ELR (cell line): ENCODE results near the gene ZNF335.
"Not testable (repeated sequence)": the region's sequence is repeated elsewhere in the genome, so short reads cannot be mapped to it uniquely, and the experiment has no call there.

Experiments
- DNase-seq: peaks from one replicate; pipeline ENCODE4 v3.0.0-alpha.2; 2015; ENCODE audit warnings: low read depth

The ZNF335 gene

DNA sequence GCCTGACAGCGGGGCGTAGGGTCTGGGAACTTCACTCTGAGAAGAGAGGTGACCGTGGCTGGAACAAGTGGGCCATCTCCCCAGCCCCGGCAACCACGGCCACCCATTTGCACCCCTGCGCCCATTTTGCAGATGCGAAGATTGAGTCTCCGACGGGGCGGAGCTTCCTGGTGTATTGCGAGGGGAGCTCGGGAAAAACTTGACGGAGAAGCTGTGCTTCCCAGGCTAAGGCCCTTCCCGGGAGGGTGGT is 653 bp downstream of the ZNF335 start:
- no peak for DNase-seq

DNA sequence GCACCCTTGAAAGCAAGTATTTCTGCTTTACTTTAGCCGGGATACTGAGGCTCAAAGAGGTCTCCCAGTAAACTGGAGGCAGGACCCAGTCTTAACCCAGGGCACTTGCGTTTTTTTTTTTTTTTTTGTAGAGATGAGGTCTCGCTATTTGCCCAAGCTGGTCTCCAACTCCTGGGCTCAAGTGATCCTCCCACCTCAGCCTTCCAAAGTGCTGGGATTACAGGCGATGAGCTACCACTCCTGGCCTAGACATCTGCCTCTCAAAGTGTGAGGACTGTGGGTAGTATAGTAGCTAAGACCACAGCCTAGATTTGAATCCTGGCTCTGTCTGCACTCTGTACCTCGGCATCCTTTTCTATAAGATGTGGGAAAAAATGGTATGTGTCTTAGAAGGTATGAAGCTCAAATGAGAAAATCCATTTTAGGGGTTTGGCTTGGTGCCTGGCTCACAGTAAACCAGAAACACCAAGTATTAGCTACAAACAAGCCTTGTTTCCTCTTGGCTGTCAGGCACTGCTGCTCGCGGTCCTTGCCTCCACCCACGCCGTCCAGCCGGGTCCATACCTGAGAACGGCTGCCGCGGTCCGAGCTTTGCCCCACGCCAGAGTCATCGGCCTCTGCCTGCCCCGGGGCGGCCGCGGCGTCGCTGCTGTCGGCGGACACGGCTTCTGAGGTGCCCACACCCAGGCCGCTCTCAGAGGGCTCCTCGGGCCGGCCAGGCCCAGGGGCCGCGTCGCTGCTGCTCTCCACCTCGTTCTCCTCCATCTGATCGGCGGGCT is 1.2 kb downstream of the ZNF335 start:
- DNase-seq, result peak; percentile 49

DNA sequence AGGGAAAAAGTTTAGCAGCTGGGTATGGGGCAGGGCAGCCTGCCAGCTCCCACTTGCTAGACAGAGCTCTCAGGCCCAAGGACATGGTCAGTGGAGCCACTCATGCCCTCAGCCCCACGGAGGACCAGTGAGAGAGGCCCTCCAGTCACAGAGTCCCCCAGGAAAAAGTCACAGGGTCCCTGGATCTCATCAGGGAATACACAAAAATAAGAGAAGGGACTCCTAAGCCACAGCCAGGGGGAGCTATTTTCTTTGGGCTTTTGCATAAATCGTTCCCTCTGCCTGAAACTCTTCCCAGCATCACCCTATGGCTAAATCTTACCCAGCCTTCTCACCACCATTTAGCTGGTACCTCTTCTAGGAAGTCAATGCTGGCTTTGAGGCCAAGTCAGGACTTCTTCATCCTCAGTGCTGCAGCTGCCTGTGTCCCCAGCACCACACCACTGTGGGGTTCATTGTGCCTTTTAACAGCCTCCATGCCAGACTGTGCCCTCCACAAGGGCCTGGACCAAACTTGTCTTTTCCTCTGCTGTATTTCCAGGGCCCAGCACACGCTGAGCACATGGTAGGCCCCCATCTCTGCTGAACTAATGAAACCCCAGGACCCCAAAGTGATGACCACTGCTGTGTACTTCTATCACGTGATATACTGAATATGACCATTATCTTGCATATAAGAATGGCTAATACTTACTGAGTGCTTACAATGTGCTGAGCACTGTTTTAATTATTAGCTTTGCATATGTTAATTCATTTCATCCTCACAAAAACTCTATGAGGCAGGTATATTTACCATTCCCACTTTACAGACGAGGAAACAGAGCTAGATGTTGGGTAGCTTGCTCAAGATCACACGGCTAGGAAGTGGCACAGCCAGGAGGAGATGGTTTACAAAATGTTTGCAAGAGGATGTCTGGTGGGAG is 2.0 kb downstream of the ZNF335 start:
- peak; percentile 85 for DNase-seq

DNA sequence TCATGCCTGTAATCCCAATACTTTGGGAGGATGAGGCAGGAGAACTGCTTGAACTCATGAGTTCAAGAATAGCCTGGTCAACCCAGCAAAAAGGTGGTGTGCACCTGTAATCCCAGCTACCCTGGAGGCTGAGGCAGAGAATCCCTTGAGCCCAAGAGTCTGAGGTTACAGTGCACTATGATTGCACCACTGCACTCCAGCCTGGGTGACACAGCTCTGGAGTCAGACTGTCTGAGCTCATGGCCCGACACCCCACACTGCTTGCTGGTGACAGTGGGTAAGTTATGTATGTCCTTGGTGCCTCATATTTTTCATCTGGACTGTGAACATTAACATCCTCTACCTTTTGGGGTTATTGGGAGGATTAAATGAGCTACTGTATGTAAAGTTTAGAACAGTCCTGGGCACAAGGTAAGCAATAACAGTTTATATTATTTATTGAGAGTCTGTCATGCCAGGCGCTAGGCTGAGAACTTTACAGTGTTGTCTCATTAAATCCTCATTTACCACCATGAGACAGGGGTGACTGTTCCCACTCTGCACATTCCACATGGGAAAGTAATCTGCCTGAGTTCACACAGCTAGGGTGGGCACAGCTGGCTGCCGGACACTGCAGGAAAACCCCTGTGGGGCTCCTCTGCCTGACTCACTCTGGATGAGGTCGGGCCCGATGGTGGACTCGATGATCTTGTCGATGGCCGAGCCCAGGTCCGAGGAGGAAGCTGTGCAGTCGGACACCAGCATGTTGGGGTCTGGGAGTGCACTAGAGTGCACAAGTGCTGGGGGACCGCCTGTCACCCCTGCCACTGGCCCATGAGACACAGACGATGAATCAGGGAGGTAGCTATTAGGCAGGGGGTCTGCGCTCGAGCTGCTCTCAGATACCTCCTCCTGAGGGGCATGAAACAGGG is 2.9 kb downstream of the ZNF335 start:
- DNase-seq, result peak; percentile 96

DNA sequence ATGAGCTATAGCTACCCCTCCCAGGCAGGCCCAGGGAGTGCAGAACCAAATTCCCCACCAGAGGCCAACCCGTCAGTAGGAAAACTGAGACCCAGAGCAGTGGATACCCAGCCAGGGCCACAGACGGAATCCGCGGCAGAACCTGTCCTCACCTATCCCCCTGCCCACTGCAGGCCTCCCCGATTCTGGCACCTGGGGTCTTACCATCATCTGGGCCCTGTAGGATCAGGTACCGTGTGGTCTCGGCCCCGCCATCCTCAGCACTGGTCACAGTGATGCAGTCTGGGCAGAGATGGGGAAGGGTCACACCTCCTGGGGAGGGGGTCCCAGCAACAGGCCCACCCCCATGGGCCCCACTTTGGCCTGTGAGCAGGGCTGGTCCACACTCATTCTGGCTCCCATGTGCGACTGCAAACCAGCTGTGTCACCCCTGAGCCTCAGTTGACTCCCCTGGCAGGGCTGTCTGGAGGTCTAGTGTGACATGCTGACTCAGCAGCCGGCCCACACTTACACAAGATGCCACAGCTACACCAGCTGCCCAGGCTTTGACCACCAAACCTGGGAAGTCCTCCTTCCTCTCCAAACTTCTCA is 3.8 kb downstream of the ZNF335 start:
- DNase-seq, result peak; percentile 34

DNA sequence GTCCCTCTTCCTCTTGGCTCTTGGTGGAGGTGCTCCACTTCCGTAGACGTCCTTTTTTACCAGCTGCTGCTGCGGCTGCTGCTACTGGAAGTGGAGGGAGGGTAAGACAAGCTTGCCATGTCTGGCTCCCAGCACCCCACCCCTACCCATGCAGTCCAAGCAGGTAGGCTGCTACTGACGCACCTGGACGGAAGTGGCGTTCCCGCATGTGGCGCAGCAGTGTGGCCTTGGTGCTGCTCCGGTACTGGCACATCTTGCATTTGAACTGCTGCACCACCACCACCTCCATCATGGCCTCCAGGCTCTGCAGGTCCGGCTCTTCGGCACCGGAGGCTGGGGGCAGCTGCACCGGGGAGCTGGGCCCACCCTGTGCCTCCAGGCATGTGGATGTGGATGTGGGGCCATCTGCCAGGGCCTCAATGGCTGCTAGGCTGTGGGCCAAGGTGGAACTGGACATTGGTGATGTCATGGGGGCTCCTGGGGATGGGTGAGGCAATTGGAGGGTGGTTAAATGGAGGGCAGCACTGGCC is 4.4 kb downstream of the ZNF335 start:
- no peak for DNase-seq

DNA sequence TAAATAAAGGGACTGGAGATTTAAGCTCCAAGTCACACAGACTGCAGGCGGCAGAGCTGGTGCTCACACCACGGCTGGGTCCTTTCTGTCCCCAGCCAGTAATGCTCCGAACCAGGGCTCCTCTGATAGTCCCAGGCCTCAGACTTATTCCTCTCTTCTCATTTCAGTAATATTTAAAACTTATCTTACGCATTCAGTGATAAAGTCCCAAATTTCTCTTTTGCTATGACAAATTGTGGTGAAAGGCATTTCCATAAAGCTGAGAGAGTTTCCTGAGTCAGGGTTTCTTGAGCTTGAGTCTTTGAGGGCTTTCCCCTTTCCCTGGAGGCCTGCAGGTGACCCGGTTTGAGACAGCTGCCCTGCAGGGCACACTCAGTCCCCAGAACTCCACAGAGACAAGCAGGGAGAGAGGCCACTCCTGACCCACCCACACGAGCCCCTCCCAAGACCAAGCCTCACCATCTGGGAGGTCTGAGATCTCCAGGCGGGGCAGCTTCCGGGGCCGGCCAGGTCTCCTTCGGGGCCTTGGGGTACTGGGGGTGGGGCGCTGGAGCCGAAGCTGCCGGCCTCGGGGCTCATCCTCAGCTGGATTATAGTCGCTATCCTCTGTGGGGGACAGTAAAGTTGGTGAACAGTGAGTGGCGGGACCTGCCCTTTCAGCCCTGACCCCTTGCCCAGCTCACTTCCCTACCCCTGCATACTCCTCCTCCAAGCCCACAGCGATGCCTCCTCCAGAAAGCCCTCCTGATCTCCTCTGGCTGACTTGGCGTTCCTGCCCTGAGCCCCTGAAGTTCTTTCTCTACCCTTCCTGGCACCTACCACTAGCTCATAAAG is 6.6 kb downstream of the ZNF335 start:
- DNase-seq, result no peak

DNA sequence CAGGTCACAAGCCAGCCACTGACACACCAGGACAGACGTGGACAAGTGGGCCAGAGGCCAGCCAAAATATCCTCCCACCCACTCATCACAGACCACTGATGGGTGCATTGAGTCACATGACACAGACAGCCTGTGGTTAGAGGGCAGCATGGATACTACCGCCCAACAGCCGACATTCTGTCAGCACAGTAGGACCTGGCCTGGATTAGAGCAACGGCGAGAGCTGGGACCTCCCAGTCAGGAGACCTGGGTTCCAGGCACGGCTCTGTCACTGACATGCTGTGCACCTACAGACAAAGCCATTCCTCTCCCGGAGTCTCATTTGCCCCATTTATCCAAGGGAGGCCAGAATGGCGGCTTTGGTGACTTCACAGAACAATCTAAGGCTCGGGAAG is 8.0 kb downstream of the ZNF335 start:
- no peak for DNase-seq

DNA sequence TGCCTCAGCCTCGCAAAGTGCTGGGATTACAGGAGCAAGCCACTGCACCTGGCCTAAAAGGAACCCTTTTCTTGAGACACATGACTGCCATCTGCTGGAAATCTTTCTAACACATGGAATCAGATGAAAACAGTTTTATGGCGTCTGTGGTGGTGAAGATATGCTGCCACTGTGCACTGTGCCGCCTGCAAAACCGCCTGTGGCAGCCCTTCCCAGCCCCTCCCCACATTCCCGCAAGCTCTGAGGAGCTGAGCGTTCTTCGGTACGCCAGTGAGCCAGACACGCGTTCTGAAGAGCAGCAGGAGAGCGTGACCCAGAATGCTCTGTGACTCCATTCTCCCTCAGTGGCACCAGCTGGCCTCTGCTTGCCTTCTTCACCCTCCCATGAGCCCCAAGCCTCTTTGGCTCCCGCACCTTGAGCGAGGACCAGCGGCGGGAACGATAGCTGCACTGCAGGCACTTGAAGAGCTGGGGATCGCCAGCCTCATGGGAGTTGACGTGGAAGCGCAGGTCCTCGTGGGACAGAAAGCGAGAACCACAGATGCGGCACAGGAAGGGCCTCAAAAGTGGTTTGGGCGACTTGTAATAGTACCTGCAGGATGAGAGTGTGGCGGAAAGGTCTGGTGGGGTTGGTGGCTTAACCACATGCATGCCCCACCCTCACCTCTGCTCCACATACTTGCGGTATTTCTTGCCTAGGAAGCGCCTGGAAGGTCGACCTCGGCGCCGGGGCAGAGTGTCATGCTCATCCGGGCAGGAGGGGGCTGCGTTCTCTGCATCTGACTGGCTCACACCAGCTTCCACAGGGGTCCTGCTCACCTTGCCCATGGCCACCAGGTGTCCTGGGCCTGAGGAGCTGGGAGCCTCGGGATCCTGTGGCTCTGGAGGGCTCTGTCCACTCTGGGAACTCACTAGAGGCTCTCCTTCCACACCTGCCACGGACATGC is 8.7 kb downstream of the ZNF335 start:
- DNase-seq, result peak; percentile 71

DNA sequence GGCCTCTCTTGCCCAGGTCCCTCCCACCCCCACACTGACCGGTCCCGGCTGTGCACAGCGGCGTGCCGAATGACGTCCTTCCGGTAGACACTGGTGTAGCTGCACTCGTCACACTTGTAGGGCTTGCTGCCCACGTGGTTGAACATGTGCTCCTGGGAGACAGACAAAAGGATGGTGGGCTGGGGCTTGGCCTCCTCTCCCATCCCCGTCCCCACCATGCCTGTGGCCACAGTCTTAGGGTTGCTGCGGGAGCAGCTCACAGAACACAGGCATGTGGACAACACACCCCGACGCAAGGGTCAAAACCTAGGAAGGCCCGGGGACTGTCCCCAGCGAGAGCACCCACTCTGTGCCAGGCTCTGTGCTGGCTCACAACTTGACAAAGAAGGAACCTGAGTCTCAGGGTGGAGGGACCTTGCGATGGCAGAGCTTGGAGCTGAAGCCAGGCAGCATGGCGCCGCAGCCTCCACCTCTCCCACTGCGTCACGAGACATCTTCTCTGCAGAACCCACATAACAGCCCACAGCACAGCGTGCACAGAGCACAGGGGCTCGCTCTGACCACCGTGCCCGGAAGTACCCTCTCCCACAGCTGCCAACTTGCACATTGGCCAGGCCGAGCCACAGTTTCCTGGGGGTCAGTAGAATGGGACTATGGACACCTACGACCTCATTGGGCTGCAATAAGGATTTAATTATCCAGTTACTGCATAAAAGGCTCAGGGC is 9.8 kb downstream of the ZNF335 start:
- no peak for DNase-seq

DNA sequence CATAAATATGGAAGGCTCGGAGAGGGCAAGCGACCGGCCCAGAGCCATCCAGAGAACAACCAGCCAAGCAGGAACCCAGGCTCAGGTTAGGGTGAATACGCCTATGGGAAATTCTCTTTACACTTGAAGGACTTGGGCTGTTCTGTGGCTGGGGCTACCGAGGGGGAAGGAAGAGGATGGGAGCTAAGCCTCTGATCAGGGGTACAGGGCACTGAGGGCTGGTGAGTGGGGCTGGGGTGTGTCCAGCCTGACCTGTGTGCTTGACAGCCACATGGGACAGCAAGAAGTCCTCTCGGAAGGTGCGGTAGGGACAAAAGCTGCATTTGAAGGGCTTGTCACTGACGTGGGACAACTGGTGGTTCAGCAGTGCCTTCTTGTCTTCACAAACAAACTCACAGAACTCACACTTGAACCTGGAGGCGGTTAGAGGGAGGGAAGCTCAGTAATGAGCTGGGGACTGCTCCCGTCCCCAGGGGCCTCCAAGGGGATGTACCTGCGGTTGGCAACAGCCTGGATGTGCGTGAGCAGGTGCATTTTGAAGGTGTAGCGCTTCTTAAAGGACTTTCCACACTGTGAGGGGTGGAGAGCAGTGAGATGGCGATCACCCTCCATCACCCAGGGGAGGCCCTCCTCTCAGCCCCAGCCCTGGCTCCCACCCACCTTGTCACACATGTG is 11.9 kb downstream of the ZNF335 start:
- DNase-seq, result no peak

DNA sequence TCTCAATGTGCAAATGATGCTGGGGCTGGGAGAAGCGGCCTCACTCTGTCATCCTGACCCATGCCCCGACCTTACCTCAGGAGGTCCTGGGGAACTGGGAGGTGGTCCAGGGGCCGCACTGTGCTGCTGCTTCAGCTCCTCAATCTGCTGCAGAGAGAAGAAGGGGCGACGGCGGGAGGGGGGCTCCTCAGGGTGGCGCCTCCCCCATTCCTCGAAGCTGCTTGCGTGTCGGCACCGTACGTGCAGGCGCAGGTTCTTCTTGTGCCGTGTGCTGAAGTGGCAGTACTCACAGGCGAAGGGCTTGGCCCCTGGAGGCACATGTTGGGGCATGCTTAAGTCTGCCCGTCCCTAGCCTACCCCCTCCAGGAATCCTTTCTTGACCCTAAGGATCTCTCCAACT is 12.9 kb downstream of the ZNF335 start:
- DNase-seq, result no peak

DNA sequence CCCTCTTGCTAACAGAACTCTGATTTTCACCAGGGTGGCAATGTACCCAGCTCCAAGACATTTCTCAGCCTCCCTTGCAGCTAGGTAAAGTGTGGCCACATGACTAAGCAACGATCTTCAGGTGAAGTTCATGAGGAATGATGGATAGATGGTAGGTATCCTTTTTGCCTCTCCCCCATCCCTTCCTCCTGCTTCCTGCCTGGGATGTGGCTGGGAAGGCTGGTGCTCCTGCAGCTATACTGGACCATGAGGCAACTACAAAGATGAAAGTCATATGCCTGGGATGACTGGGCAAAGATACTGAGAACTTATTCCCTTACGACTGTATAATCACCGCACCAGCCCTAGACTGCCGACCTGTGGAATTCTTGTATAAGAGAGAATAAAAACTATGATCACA is 13.4 kb downstream of the ZNF335 start:
- no peak for DNase-seq

DNA sequence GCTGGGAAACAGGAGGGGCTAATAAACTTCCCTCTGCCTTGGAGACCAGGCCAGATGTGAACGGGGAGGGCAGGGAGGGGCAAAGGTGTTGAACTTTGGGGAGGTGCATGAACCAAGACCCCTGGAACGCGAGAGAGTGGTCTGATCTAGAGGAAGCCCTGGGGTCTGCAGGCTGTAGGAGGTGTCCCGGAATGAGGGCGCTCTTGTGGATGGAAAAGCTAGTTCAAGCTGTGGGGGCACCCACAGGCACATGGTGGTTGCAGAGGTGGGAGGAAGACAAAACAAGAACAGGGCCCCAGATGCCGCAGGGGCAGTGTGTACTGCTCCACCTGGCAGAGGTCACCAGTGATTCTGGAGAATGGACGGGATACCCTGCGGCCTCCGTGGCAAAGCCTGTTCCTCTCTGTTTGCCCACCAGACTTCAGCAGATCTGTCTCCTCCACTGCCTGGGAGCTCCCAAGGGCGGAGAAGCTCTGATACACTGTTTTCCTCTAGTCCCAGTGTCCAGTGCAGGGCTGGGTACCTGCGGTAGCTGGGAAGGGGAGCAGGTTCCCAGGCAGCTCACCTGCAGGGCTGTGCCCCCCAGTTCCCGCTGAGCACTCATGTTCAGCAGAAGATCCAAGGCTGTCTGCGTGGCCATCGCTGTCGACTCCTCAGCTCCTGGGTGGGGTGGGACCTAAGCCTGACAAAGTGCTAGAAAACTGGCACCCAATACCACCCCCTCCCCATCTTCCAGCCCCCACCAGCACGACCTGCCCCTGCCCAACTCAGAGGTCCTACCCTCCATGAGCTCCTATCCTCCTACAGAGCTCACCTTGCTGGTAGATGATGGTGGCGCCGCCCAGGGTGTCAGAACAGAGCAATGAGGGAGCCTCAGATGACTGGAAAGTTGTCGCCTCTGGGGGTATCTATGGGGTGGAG is 14.7 kb downstream of the ZNF335 start:
- no peak for DNase-seq

DNA sequence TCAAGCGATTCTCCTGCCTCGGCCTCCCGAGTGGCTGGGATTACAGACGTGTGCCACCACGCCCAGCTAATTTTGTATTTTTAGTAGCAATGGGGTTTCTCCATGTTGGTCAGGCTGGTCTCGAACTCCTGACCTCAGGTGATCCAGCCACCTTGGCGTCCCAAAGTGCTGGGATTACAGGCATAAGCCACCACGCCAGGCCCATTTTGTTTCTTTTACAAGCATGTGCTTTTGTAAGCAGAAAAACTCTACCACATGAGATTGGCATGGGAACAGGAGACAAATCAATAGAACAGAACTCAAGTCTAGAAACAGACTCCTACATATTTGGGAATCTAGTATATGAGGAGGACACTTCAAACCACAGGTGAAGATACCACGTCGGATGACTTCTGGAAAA is 15.7 kb downstream of the ZNF335 start:
- not testable (repeated sequence) for DNase-seq

DNA sequence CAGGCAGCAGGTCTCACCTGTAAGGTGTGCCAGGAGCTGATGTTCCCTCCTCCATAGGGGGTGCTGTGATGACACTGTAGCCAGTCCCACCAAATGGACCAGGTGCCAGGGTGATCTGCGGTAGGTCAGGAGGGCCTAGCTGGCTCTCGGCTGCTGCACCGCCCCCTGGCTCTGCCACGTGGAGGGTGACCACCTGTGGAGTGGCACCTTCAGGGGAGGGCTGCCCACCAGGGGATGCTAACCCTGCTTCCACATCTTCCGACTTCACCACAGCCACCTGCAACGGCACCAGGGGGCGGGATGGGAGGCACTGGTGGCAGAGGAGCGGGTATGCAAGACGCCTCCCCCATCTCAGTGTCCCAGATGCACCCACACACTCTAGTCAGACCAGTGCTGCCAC is 18.3 kb downstream of the ZNF335 start:
- no peak for DNase-seq

DNA sequence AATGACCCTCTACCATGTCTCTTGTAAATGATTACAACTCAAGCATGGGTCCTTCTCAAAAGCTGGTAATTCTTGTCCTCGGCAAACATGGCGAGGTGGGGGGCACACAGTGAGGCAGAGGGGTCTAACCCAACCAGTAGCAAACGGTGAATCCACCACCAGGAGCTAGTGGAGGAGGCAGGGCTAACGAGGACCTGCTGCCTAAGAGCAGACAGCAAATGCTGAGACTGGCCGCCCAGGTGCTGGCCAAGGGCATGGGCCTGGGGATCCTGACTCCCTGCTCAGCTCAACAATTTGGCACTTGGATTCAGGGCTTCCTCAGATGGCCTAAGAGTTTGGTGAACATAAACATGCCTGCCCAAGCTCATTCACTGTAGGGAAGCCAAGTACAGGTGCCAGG is 19.1 kb downstream of the ZNF335 start:
- no peak for DNase-seq
